OCI-LY7 (cell line): ENCODE data around the gene CPLX4.

Source experiments
- EZH2phosphoT487 ChIP-seq: fragments of 200-600 bp; sonication (generic); IDR thresholded peaks from 2 replicates; pipeline ENCODE4 v1.6.1; 2018; ENCODE audit warnings: low read depth, borderline replicate concordance, mild to moderate bottlenecking, mixed run types, antibody characterized with exemption, low read length, moderate library complexity, mixed read lengths
- TF ChIP-seq, protein P1 (sequence below): fragments of 200-600 bp; sonication (generic); conservative IDR thresholded peaks from 2 replicates; pipeline ENCODE4 v1.5.1; 2014; ENCODE audit warnings: mild to moderate bottlenecking, antibody characterized with exemption, low read length, moderate library complexity, mixed read lengths

DNA sequence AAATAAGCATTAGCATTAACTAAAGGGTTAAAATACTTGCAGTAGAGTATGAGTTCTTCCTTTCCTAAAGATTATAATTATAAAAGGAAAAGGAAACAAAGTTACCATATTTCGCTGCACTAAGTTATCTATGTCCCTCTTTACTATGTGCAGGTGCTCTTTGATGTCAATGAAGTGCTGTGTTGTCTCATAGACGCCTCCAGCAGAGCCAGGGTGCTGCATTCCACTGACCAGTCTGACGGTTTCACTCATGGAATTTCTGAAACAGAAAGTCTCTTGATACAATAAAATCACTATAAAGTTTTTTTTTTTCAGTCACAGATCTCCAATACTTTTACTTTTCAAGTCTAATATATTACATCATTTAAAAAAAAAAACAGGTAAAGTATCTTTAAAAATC is 14.5 kb upstream of the CPLX4 start:
- TF ChIP-seq, protein P1, sequence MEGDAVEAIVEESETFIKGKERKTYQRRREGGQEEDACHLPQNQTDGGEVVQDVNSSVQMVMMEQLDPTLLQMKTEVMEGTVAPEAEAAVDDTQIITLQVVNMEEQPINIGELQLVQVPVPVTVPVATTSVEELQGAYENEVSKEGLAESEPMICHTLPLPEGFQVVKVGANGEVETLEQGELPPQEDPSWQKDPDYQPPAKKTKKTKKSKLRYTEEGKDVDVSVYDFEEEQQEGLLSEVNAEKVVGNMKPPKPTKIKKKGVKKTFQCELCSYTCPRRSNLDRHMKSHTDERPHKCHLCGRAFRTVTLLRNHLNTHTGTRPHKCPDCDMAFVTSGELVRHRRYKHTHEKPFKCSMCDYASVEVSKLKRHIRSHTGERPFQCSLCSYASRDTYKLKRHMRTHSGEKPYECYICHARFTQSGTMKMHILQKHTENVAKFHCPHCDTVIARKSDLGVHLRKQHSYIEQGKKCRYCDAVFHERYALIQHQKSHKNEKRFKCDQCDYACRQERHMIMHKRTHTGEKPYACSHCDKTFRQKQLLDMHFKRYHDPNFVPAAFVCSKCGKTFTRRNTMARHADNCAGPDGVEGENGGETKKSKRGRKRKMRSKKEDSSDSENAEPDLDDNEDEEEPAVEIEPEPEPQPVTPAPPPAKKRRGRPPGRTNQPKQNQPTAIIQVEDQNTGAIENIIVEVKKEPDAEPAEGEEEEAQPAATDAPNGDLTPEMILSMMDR = no peak
- TF ChIP-seq EZH2phosphoT487 = no peak
